ENCODE data around the gene OXSR1.

GRCh38 chr3:38297537-38297936, 132.2 kb downstream of the OXSR1 start:
- TF ChIP-seq CTCF (conservative IDR thresholded peaks at IDR 0.05; ENCODE audit: low read length) = no peak
- TF ChIP-seq EZH2phosphoT487 (IDR thresholded peaks at IDR 0.05; ENCODE audit: borderline replicate concordance) = no peak

Data from Loucy (cell line).